Stimulated activated CD4-positive, alpha-beta T cell treated with anti-CD3 and anti-CD28 coated beads, Interleukin-4, amount 100 ng/mL, for 48 hours (primary cell): Measurements from ENCODE around the gene SDHAF4.
A peak's percentile ranks its signal among the peaks of the same experiment; 100 is the strongest.
"Not testable (repeated sequence)": the region's sequence is repeated elsewhere in the genome, so short reads cannot be mapped to it uniquely, and the experiment has no call there.

Source experiments
- DNase-seq, 2 donors: peaks; one replicate each; pipeline ENCODE4 v3.0.0-alpha.2; 2020; ENCODE audit warnings: low read depth in 2 of 2

SDHAF4 gene

DNA sequence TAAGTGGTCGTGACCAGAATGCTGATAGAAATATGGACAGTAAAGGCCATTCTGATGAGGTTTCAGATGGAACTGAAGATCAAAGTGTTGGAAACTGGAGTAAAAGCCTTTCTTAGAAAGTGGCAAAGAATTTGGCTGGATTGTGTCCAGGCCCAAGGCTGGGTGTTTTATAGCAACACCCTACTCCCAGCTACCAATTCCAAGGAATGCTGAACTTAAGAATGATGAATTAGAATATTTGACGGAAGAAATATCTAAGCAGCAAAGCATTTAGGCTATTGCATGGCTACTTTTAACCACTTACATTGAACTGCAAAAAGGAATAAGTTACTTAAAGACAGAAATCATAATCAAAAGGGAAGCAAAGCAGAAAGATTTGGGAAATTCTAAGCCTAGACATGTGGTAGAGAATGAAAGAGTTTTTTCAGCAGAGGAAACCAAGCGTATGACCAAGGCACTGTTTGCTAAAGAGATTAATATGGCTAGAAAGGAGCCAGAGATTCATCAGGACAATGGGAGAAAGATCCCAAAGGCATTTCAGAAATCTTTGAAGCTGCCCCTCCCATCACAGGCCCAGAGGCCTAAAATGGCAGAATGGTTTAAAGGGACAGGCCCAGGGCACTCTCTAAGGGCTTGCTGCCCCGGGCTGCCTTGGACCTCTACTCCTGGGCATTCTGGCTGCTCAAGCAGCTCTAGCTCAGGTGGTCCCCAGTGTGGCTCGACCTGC is 25.8 kb downstream of the SDHAF4 start:
- DNase-seq: no peak

DNA sequence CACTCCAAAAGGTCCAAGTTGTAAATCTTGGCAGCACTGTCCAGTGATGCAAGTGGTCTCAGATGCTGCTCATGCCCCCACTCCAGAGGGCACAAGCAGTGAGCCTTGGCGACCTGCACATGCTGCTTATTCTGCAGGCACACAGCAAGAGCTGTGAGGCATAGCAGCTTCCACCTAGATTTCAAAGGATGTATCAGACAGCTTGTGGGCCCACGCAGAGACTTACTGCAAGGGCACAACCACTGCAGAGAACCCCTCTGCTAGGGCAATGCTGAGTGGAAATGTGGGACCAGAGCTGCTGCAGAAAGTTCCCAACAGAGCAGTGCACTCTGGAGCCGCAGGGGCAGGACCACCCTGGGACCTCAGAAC is 26.4 kb downstream of the SDHAF4 start:
- DNase-seq: no peak

DNA sequence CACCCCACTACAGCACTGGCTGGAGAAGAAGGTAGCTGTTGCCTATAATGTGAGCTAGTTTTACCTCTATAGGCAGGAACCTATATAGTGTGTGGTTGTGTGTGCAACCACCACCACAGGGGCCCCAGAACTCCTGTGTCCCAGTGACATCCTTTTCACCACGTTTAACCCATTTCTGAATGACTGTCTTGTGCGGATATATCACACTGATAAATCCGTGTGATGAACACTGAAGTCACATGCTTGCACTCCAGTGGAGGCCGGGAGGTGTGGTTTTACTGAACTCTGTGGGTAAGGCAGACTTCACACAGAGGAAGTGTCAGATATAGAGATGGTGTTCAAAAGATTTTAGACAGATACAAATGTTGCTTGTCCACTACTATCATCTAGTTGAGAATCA is 32.5 kb downstream of the SDHAF4 start:
- peak in 1 of 2 donors; percentile 1 for DNase-seq

DNA sequence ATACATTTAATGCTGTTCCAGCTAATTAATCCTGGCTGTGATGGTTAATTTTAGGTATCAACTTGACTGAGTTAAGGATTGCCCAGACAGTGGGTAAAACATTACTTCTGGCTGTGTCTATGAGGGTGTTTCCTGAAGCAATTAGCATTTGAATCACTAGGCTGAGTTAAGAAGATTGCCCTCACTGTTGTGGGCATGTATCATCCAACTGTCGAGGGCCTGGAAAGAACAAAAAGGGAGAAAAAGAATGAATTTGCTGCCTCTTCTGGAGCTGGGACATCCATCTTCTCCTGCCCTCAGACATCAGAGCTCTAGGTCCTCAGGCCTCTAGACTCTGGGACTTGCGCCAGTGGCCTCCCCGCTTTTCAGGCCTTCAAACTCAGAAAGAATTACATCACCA is 34.3 kb downstream of the SDHAF4 start:
- DNase-seq: no peak

DNA sequence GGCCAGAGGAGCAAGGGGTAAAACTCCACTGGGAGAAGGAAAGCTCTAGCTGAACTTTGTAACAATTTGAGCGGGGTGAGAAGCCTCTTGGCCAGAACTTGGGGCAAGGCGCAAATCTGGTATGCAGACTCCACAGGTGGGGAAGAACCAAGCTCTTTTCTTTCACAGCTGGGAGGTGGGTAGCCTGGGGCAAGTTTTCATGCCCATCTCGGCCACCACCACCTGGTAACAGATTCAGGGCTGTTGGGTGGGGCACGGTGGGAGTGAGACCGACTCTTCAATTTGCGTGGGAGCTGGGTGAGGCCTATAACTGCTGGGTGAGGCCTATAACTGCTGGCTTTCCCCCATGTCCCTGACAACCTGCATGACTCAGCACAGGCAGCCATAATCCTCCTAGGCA is 37.5 kb downstream of the SDHAF4 start:
- DNase-seq: no peak

DNA sequence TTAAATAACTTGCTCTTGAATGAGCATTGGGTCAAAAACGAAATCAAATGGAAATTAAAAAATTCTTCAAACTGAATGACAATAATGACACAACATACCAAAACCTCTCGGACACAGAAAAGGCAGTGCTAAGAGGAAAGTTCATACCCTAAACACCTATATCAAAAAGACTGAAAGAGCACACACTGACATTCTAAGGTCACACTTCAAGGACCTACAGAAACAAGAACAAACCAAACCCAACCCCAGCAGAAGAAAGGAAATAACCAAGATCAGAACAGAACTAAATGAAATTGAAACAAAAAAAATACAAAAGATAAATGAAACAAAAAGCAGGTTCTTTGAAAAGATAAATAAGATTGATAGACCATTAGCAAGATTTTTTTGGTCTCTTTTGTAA is 40.6 kb downstream of the SDHAF4 start:
- DNase-seq: not testable (repeated sequence)

DNA sequence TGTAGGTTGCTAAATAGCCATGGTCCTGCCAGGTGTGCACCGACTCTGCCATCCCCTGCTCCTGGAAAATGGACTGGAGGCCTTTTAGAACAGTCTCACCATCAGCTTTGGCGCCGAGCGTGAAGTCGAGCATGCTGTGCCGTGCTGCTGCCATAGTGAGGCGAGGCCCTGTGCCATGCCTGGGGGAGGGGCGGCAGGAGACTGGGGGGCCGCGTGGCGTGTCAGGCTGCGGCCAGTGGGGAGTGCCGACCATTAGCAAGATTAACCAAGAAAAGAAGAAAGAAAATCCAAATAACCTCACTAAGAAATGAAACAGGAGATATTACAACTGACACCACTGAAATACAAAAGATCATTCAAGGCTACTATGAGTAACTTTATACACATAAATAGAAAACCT is 42.5 kb downstream of the SDHAF4 start:
- not testable (repeated sequence) for DNase-seq

DNA sequence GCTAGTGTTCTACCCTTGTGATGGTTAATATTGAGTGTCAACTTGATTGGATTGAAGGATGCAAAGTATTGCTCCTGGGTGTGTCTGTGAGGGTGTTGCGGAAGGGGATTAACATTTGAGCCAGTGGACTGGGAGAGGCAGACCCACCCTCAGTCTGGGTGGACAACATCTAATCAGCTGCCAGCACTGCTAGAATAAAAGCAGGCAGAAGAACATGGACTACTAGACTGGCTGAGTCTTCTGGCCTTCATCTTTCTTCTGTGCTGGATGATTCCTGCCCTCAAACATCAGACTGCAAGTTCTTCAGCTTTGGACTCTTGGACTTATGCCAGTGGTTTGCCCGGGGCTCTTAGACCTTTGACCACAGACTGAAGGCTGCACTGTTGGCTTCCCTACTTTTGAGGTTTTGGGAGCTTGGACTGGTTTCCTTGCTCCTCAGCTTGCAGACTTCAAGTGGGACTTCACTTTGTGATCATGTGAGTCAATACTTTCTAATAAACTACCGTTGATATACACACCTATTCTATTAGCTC is 50.1 kb downstream of the SDHAF4 start:
- no peak for DNase-seq

DNA sequence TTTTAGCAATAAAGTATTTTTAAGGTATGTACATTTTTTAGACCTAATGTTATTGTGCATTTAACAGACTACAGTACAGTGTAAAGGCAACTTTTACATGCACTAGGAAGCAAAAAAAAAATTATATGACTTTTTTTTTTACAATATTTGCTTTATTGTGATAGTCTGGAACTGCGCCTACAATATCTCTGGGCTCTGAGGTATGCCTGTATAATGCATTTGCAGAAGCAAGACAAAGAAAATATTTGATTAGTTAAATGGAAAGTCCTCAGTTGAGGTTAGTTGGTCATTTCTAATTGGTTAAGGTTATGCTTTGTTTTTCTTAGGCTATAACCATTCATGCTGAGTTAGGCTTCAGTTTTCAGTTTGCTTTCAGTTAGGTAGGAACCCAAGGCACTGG is 54.0 kb downstream of the SDHAF4 start:
- DNase-seq: no peak

DNA sequence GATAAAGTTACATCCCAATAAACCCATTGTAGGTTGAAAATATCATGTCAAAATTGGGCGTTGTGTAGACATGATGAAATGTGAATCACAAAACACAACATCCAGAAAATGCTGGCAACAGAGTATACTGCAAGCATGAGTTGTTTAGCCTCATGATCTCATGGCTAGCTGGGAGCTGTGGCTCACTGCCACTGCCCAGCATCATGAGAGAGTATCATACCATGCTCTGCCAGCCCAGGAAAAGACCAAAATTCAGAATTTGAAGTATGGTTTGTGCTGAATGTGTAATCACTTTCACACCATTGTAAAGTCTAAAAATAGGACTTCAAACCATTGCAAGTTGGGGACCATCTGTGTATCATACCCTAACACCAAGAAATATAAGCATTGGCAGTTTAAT is 55.7 kb downstream of the SDHAF4 start:
- no peak for DNase-seq

DNA sequence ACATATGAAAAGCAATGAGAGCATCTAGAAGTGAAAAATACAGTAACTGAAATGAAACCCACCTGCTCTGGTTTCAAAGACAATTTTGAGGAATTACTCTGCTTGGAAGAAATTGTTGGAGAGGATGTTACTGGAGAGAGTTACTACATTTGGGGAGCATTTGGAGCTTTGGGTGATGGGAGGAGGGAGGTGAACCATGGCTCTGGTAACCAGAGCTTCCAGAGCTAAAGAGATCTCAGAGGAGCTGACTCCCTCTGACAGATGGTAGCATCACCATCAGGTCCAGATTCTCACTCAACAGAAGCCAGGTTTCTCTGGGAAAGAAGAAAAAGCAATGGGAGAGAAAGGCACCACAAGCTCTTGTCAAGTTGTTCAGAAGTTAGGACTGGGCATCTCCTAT is 58.7 kb downstream of the SDHAF4 start:
- DNase-seq: no peak

DNA sequence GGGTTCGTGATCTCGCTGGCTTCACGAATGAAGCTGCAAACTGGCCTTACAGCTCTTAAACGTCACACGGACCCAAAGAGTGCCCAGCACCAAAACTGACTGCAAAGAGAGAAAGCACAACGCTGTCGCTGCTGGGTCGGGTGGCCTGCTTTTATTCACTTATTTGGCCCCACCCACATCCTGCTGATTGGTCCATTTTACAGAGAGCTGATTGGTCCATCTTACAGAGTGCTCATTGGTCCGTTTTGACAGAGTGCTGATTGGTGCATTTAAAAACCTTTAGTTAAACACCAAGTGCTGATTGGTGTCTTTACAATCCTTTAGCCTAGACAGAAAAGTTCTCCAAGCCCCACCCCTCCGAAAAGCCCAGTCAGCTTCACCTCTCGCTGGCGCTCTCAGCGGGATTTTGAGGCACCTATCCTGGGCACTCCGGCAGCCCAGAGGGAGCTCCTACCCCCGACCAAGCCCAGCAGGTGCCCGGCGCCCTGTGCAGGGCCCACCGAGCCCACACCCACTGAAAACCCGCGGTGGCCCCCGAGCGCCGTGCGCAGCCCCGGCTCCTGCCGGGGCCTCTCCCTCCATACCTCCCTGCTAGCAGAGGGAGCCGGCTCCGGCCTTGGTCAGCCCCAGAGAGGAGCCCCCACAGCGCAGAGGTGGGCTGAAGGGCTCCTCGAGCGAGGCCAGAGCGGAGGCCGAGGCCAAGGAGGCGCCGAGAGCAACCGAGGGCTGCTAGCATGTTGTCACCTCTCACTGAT is 60.9 kb downstream of the SDHAF4 start:
- DNase-seq: no peak

DNA sequence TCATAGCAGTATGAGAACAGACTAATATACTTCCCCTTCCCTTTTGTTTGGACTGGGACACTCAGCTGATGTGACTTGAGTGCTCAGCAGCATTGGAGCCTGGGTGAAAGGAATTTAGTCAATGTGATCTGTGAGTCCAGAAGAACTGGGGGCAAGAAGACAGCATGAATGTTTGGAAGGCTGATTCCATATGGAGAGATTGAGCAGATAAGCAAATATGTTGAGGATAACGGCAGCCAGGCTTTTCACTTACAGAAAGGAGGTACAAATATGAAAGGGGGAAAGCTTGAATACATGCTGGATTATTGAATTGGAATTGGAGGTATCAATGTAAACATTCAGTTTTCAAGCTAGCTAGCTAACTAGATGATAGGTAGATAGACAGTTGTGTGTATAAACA is 63.2 kb downstream of the SDHAF4 start:
- DNase-seq: no peak

DNA sequence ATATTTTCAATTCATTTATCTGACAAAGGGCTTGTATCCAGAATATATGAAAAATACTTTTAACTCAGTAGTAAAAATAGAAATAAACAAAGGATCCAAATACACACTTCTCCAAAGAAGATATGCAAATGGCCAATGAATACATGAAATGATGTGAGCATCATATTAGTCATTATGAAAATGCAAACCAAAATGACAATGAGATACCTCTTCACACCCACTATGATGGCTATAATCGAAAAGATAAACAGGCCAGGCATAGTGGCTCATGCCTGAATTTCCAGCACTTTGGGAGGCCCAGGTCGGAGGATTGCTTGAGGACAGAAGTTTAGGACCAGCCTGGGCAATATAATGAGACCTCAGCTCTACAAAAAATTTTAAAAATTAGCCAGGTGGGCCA is 67.1 kb downstream of the SDHAF4 start:
- DNase-seq: no peak

DNA sequence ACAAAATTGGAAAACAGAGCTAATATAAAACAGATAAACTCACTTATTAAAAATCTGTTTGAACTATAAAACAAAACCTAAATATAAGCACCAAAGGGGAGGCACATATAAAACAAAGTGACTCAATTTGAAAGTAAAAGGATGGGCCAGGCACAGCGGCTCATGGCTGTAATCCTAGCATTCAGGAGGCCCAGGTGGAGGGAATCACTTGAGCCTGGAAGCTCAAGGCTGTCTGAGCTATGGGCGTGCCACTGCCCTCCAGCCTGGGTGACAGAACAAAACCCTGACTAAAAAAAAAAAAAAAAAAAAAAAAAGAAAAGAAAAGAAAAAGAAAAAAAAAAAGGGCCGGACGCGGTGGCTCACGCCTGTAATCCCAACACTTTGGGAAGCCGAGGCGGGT is 69.9 kb downstream of the SDHAF4 start:
- no peak for DNase-seq

DNA sequence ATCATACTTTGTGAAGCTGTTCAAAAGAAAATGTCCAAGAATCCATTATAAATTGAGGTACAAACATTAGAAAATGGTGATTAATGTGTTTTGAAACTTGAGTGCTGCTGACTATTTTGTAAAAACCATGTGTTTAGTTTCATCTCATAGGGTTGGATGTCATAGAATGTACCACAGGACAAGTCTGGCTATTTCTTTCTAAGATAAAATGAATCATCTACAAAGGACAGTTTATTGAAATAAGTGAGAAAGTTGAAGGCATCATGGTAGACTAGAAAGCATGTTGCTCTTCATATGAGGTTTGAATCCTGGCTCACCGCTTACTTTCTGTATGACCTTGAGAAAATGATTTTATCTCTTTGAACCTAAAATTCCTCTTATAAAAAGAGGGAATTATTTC is 71.7 kb downstream of the SDHAF4 start:
- no peak for DNase-seq
